MM.1S (cell line): ENCODE results near the gene TXNDC11.

Source experiments
- DNase-seq: peaks from one replicate; pipeline ENCODE4 v3.0.0-alpha.2; 2015
- H2AFZ ChIP-seq: fragments of 300-600 bp; sonication (generic); 2 replicates; pipeline ENCODE4 v1.6.0; 2016; ENCODE audit warnings: antibody characterized with exemption, low read length
- H3F3A ChIP-seq: fragments of 300-600 bp; sonication (generic); 2 replicates; pipeline ENCODE4 v1.6.1; 2016; ENCODE audit warnings: mild to moderate bottlenecking, antibody characterized with exemption, low read length, moderate library complexity, mixed read lengths; ENCODE audit not compliant: insufficient read depth
- H3K27ac ChIP-seq: fragments of 300-600 bp; sonication (generic); 2 replicates; pipeline ENCODE4 v1.5.1; 2016; ENCODE audit warnings: mild to moderate bottlenecking, low read length
- H3K27me3 ChIP-seq: fragments of 300-600 bp; sonication (generic); replicated peaks from 2 replicates; pipeline ENCODE4 v1.6.0; 2016; ENCODE audit warnings: low read length; ENCODE audit not compliant: insufficient read depth
- H3K36me3 ChIP-seq: fragments of 300-600 bp; sonication (generic); replicated peaks from 2 replicates; pipeline ENCODE4 v1.6.1; 2016; ENCODE audit warnings: mild to moderate bottlenecking, low read length, mixed read lengths; ENCODE audit not compliant: insufficient read depth
- H3K4me1 ChIP-seq: fragments of 300-600 bp; sonication (generic); 2 replicates; pipeline ENCODE4 v1.6.1; 2016; ENCODE audit warnings: low read length, mixed read lengths
- H3K4me2 ChIP-seq: fragments of 300-600 bp; sonication (generic); 2 replicates; pipeline ENCODE4 v1.6.0; 2016; ENCODE audit warnings: low read depth, low read length
- H3K4me3 ChIP-seq: fragments of 300-600 bp; sonication (generic); 2 replicates; pipeline ENCODE4 v1.5.1; 2016; ENCODE audit warnings: low read length, mixed read lengths
- H3K79me2 ChIP-seq: fragments of 300-600 bp; sonication (generic); 2 replicates; pipeline ENCODE4 v1.6.1; 2016; ENCODE audit warnings: mixed run types, low read length, mixed read lengths
- H3K9ac ChIP-seq: fragments of 300-600 bp; sonication (generic); 2 replicates; pipeline ENCODE4 v1.6.1; 2016; ENCODE audit warnings: low read length, mixed read lengths
- H3K9me2 ChIP-seq: fragments of 300-600 bp; sonication (generic); replicated peaks from 2 replicates; pipeline ENCODE4 v1.6.1; 2016; ENCODE audit warnings: mild to moderate bottlenecking, low read length, mixed read lengths; ENCODE audit not compliant: insufficient read depth
- H3K9me3 ChIP-seq: fragments of 300-600 bp; sonication (generic); replicated peaks from 2 replicates; pipeline ENCODE4 v1.6.1; 2016; ENCODE audit warnings: mild to moderate bottlenecking, low read length, mixed read lengths; ENCODE audit not compliant: insufficient read depth
- H4K20me1 ChIP-seq: fragments of 300-600 bp; sonication (generic); 2 replicates; pipeline ENCODE4 v1.6.1; 2016; ENCODE audit warnings: mild to moderate bottlenecking, low read length, moderate library complexity, mixed read lengths; ENCODE audit not compliant: insufficient read depth
- CTCF ChIP-seq: fragments of 300-600 bp; sonication (generic); IDR thresholded peaks from 2 replicates; pipeline ENCODE4 v1.5.1; 2016; ENCODE audit warnings: antibody characterized with exemption, low read length, mixed read lengths
- EZH2 ChIP-seq: fragments of 300-600 bp; sonication (generic); optimal IDR thresholded peaks from 2 replicates; pipeline ENCODE3; 2017; ENCODE audit warnings: low read depth, mild to moderate bottlenecking, antibody characterized with exemption, low read length, mixed read lengths
- EZH2phosphoT487 ChIP-seq: fragments of 300-600 bp; sonication (generic); IDR thresholded peaks from 2 replicates; pipeline ENCODE4 v1.6.1; 2018; ENCODE audit warnings: antibody characterized with exemption, low read length

TXNDC11 gene

GRCh38 chr16:11634312-11634711 is 108.3 kb downstream of the TXNDC11 start:
- Histone ChIP-seq H3K4me2 (no peak overlapping the region), H3K9me2 (no peaks in the 10 kb centered on the region), H3K9ac (no peak overlapping the region), H2AFZ (no peak overlapping the region), H3K79me2 (no peaks in the 10 kb centered on the region), H3K4me1 (peaks cover 8% of the 10 kb centered on the region; the same call in 1 of the 2 replicates), H3K9me3 (no peaks in the 10 kb centered on the region), H3K36me3 (no peaks in the 10 kb centered on the region), H3K27me3 (no peaks in the 10 kb centered on the region), H3K27ac (no peak overlapping the region), H4K20me1 (no peaks in the 10 kb centered on the region), H3K4me3 (no peak overlapping the region), H3F3A (no peaks in the 10 kb centered on the region)
- TF ChIP-seq CTCF (no peak), EZH2phosphoT487 (no peak), EZH2 (no peak)
- no peak for DNase-seq

GRCh38 chr16:11633113-11633512 is 109.5 kb downstream of the TXNDC11 start:
- Histone ChIP-seq H3K9me3 (no peaks in the 10 kb centered on the region), H2AFZ (no peak overlapping the region)
- no peak for TF ChIP-seq CTCF
- TF ChIP-seq EZH2phosphoT487: no peak
- TF ChIP-seq EZH2: no peak

GRCh38 chr16:11632455-11632939 is 110.2 kb downstream of the TXNDC11 start:
- no peak for DNase-seq

More at GRCh38 chr16:11633113-11633512, 109.5 kb downstream of the TXNDC11 start:
- no peaks in the 10 kb centered on the region for H3K9me2 ChIP-seq
- DNase-seq: no peak
- no peak overlapping the region for H3K4me2 ChIP-seq
- H3F3A ChIP-seq: no peaks in the 10 kb centered on the region
- H3K79me2 ChIP-seq: no peaks in the 10 kb centered on the region
- H3K4me3 ChIP-seq: no peak overlapping the region
- H3K4me1 ChIP-seq: peaks cover 12% of the 10 kb centered on the region
- H4K20me1 ChIP-seq: no peaks in the 10 kb centered on the region
- H3K27ac ChIP-seq: no peak overlapping the region
- no peak overlapping the region for H3K9ac ChIP-seq
- H3K27me3 ChIP-seq: no peaks in the 10 kb centered on the region
- H3K36me3 ChIP-seq: no peaks in the 10 kb centered on the region

More at GRCh38 chr16:11632455-11632939, 110.2 kb downstream of the TXNDC11 start:
- H3K27me3 ChIP-seq: no peaks in the 10 kb centered on the region
- no peaks in the 10 kb centered on the region for H3K79me2 ChIP-seq
- H3K4me2 ChIP-seq: no peak overlapping the region
- no peak overlapping the region for H3K27ac ChIP-seq
- H3K9ac ChIP-seq: no peak overlapping the region
- H3K4me1 ChIP-seq: peaks cover 12% of the 10 kb centered on the region
- H4K20me1 ChIP-seq: no peaks in the 10 kb centered on the region
- H2AFZ ChIP-seq: no peak overlapping the region
- no peaks in the 10 kb centered on the region for H3K9me2 ChIP-seq
- H3K4me3 ChIP-seq: no peak overlapping the region
- H3F3A ChIP-seq: no peaks in the 10 kb centered on the region
- no peak for TF ChIP-seq EZH2phosphoT487
- TF ChIP-seq EZH2: no peak
- TF ChIP-seq CTCF: no peak
- H3K9me3 ChIP-seq: no peaks in the 10 kb centered on the region
- H3K36me3 ChIP-seq: no peaks in the 10 kb centered on the region
